B cell (primary cell): ENCODE data around the gene UBR1. TPM values are rescaled to one million over a fixed set of nuclear protein-coding genes. Genes with fewer than 3 reads are reported as not detected.

Experiments
- ATAC-seq: fragments of 200-7000 bp; cut with Tn5 transposase; one replicate; pipeline ENCODE4 v1.10.0; 2021; ENCODE audit warnings: low read depth, mild to moderate bottlenecking, moderate number of reproducible peaks, moderate library complexity
- CTCF ChIA-PET: fragments of 350-600 bp; sonication (Branson Sonifier 250); formaldehyde crosslinking; loops from one replicate; lab custom pipeline; 2021; ENCODE audit warnings: antibody characterized with exemption, inconsistent platforms; lab: Charles Lee
- POLR2A ChIA-PET: fragments of 350-600 bp; sonication (Branson Sonifier 250); formaldehyde crosslinking; loops from one replicate; lab custom pipeline; 2021; ENCODE audit warnings: antibody characterized with exemption; lab: Charles Lee
- DNase-seq: peaks from one replicate; pipeline ENCODE4 v3.0.0; 2013
- H2AFZ ChIP-seq: 2 replicates; pipeline ENCODE4 v1.6.1; 2012; ENCODE audit warnings: mild to moderate bottlenecking, low read depth, low read length; ENCODE audit not compliant: insufficient read depth, poor library complexity, severe bottlenecking
- H3K27ac ChIP-seq, 2 donors: 1 replicate in 1 of 2; 2 replicates in 1 of 2; pipeline ENCODE4 v1.5.1; 2012 to 2013; ENCODE audit warnings: low read length in 2 of 2, mild to moderate bottlenecking in 2 of 2, moderate library complexity in 1 of 2
- H3K27me3 ChIP-seq, 4 experiments: fragments of 200-600 bp in 1 of 4; sonication (generic) in 1 of 4; replicated peaks in 1 of 4; 1 replicate in 2 of 4; 2 replicates in 2 of 4; pipeline versions ENCODE4 v1.6.1 to v1.7.0; 2013 to 2016; ENCODE audit warnings: low read length in 3 of 4, mild to moderate bottlenecking in 2 of 4, mixed read lengths in 1 of 4, moderate library complexity in 1 of 4; ENCODE audit not compliant: insufficient read depth in 4 of 4, control insufficient read depth in 3 of 4; ENCODE audit errors: control extremely low read depth in 1 of 4
- H3K36me3 ChIP-seq, 2 experiments: replicated peaks in 1 of 2; 1 replicate in 1 of 2; 2 replicates in 1 of 2; pipeline versions ENCODE4 v1.6.1 to v1.7.1; 2013; ENCODE audit warnings: low read length in 1 of 2; ENCODE audit not compliant: insufficient read depth in 2 of 2, control insufficient read depth in 1 of 2; ENCODE audit errors: control extremely low read depth in 1 of 2, extremely low read depth in 1 of 2
- H3K4me1 ChIP-seq, 2 donors: fragments of 200-600 bp in 1 of 2; sonication (generic) in 1 of 2; 1 replicate in 1 of 2; 2 replicates in 1 of 2; pipeline versions ENCODE4 v1.5.1 to v1.6.1; 2013 to 2017; ENCODE audit warnings: low read length in 2 of 2; ENCODE audit not compliant: control insufficient read depth in 2 of 2, insufficient read depth in 2 of 2
- H3K4me2 ChIP-seq: replicated peaks from 2 replicates; pipeline ENCODE3; 2012; ENCODE audit warnings: mild to moderate bottlenecking, low read depth, low read length; ENCODE audit not compliant: poor library complexity, severe bottlenecking
- H3K4me3 ChIP-seq, 5 experiments: fragments of 200-600 bp in 1 of 5; sonication (generic) in 1 of 5; 1 replicate in 3 of 5; 2 replicates in 2 of 5; pipeline versions ENCODE4 v1.5.1 to v1.7.0; 2011 to 2016; ENCODE audit warnings: low read length in 4 of 5, mild to moderate bottlenecking in 4 of 5, low read depth in 2 of 5, control low read depth in 1 of 5, moderate library complexity in 1 of 5; ENCODE audit not compliant: insufficient read depth in 1 of 5; ENCODE audit errors: control extremely low read depth in 1 of 5, extremely low read depth in 1 of 5
- H3K79me2 ChIP-seq: fragments of 200-600 bp; sonication (generic); one replicate; pipeline ENCODE4 v1.6.0; 2016; ENCODE audit warnings: low read length; ENCODE audit not compliant: control insufficient read depth, insufficient read depth
- H3K9ac ChIP-seq: fragments of 200-600 bp; sonication (generic); 2 replicates; pipeline ENCODE4 v1.6.1; 2017; ENCODE audit warnings: mild to moderate bottlenecking, low read length, moderate library complexity
- H3K9me3 ChIP-seq, 3 donors: one replicate each; pipeline versions ENCODE4 v1.6.1 to v1.7.1; 2013; ENCODE audit warnings: low read length in 2 of 3; ENCODE audit not compliant: control insufficient read depth in 2 of 3, insufficient read depth in 1 of 3; ENCODE audit errors: control extremely low read depth in 1 of 3
- H4K20me1 ChIP-seq: 2 replicates; pipeline ENCODE4 v1.6.0; 2012; ENCODE audit warnings: mild to moderate bottlenecking, low read length; ENCODE audit not compliant: insufficient read depth, control insufficient read depth, poor library complexity, severe bottlenecking
- H3K27ac Mint-ChIP-seq: one replicate; pipeline ENCODE4 v1.8.0; 2021; ENCODE audit warnings: mixed read lengths
- H3K27me3 Mint-ChIP-seq: one replicate; pipeline ENCODE4 v1.8.0; 2021; ENCODE audit warnings: mixed read lengths
- H3K4me1 Mint-ChIP-seq: one replicate; pipeline ENCODE4 v1.8.0; 2021; ENCODE audit warnings: mixed read lengths
- H3K4me3 Mint-ChIP-seq: one replicate; pipeline ENCODE4 v1.8.0; 2021; ENCODE audit warnings: mixed read lengths
- H3K9me3 Mint-ChIP-seq: one replicate; pipeline ENCODE4 v1.8.0; 2022; ENCODE audit warnings: mixed read lengths; ENCODE audit not compliant: insufficient read depth
- CTCF ChIP-seq: fragments of 200-600 bp; IDR thresholded peaks from one replicate; pipeline ENCODE4 v1.8.0; 2022; ENCODE audit warnings: antibody characterized with exemption, mild to moderate bottlenecking
- EZH2 ChIP-seq: IDR thresholded peaks from 2 replicates; pipeline ENCODE4 v1.6.1; 2012; ENCODE audit warnings: borderline replicate concordance, low read depth, mild to moderate bottlenecking, moderate library complexity, low read length; ENCODE audit not compliant: insufficient read depth, poor library complexity, severe bottlenecking
- WGBS: methylation state at CpG from one replicate; pipeline ENCODE4 v1.1.5; 2013; ENCODE audit warnings: missing lambda C conversion rate; ENCODE audit not compliant: insufficient coverage; 5-methylcytosine and 5-hydroxymethylcytosine counted together
- intact Hi-C: fragments of 100-400 bp; cut with micrococcal nuclease; formaldehyde crosslinking; loops from one replicate; pipeline ENCODE4 v1.10.0; 2022
- polyA plus RNA-seq: library from polyadenylated mRNA; depleted of rRNA; stranded (reverse); fragments of >200 nt; gene quantifications from 2 replicates; pipeline ENCODE4 v1.2.3, GENCODE V29; 2012
- total RNA-seq, 2 donors: library from RNA; stranded (reverse); fragments of 120-200 nt in 1 of 2; gene quantifications; 1 replicate in 1 of 2; 2 replicates in 1 of 2; pipeline versions ENCODE4 v1.2.3 to v1.2.4, GENCODE V29; 2013 to 2022

Gene UBR1
- total and polyA plus RNA-seq, 2 donors (not counting 1 experiment from before 2014, with no cell fraction given) = 9.7 to 66.7 TPM

GRCh38 chr15:43133430-43134156 is 27.8 kb upstream of the UBR1 start, which contains the start of gene TMEM62:
Gene TMEM62 (plus strand): TSS chr15:43133586. CDS start chr15:43133803, 217 bp downstream.
- H3K4me1 Mint-ChIP-seq = peaks cover 24% of the 10 kb centered on the region
- H3K9me3 Mint-ChIP-seq = peaks cover 8% of the 10 kb centered on the region
- H3K4me3 ChIP-seq = peak within 1 kb of the TSS; percentile 59 to 91 (median 76)
- peak within 1 kb of the TSS; percentile 98 for H3K4me3 Mint-ChIP-seq
- H3K4me1 ChIP-seq = peaks cover 18 to 21% of the 10 kb centered on the region in 2 donors
- H3K27ac ChIP-seq = peak within 1 kb of the TSS; percentile 47 to 85
- peak within 1 kb of the TSS; percentile 94 for H3K27ac Mint-ChIP-seq
- H3K9me3 ChIP-seq = peaks cover 0 to 2% (median 0%) of the 10 kb centered on the region in 3 donors
- H3K27me3 ChIP-seq = no peaks in the 10 kb centered on the region
- ATAC-seq = peak; percentile 92
- peak within 1 kb of the TSS; percentile 78 for H3K4me2 ChIP-seq
- CTCF ChIA-PET = interaction anchor here (1.0 to 1.4 kb wide), 2 partner anchors 10 to 29 kb away, joined by 3 read pairs; no protein-coding TSS in a partner anchor
- no peaks in the 10 kb centered on the region for H3K27me3 Mint-ChIP-seq
- intact Hi-C loops = loop anchor here (1.0 to 5.0 kb wide), 6 partner anchors 10 to 52 kb away; partner anchors contain the start of genes CCNDBP1 and UBR1
- H4K20me1 ChIP-seq = peaks cover 16% of the 10 kb centered on the region
- TF ChIP-seq CTCF (peak; percentile 27), EZH2 (no peak)
- H3K79me2 ChIP-seq = peaks cover 47% of the 10 kb centered on the region
- H3K36me3 ChIP-seq = peaks cover under 1 to 22% of the 10 kb centered on the region in 2 experiments
- POLR2A ChIA-PET = interaction anchor here (2.1 to 2.3 kb wide), 2 partner anchors 15 to 27 kb away, joined by 7 to 10 read pairs; partner anchors contain the start of gene UBR1
- WGBS = under 1% methylated on average over 66 of the region's 66 CpGs
- H2AFZ ChIP-seq = peak within 1 kb of the TSS; percentile 77
- peak; percentile 91 for DNase-seq
- peak within 1 kb of the TSS; percentile 85 for H3K9ac ChIP-seq
